Bronchial epithelial cell (primary cell): Measurements from ENCODE around the gene KLHL15. TPM values are rescaled to one million over a fixed set of nuclear protein-coding genes. Genes with fewer than 3 reads are reported as not detected.
"Not testable (repeated sequence)": the region's sequence is repeated elsewhere in the genome, so short reads cannot be mapped to it uniquely, and the experiment has no call there.

Source experiments
- DNase-seq: peaks from one replicate; pipeline ENCODE4 v3.0.0-alpha.2; 2010; ENCODE audit warnings: low read depth
- FAIRE-seq: peaks from 2 replicates; lab custom pipeline; 2011; peaks lifted over from hg19 to GRCh38; lab: Jason Lieb, UNC
- H3K27me3 ChIP-seq: 2 replicates; pipeline ENCODE4 v1.5.1; 2011; ENCODE audit warnings: low read length; ENCODE audit not compliant: control insufficient read depth, insufficient read depth
- H3K36me3 ChIP-seq: 2 replicates; pipeline ENCODE4 v1.5.1; 2011; ENCODE audit warnings: low read length; ENCODE audit not compliant: control insufficient read depth, insufficient read depth
- H3K4me3 ChIP-seq: 2 replicates; pipeline ENCODE4 v1.5.1; 2011; ENCODE audit warnings: mild to moderate bottlenecking, low read depth, low read length, control low read depth
- total RNA-seq: library from RNA; depleted of rRNA; stranded (reverse); fragments of >200 nt; gene quantifications from 2 replicates; pipeline ENCODE4 v1.2.1, GENCODE V29; 2014
- TF ChIP-seq, protein P1 (sequence below): IDR thresholded peaks from 2 replicates; pipeline ENCODE4 v1.5.1; 2011; ENCODE audit warnings: mild to moderate bottlenecking, moderate library complexity, low read length, control low read depth, inconsistent platforms; ENCODE audit not compliant: insufficient read depth, severe bottlenecking

The KLHL15 gene
- total RNA-seq, 1 donor from 2014 or later = 6.1 TPM

DNA sequence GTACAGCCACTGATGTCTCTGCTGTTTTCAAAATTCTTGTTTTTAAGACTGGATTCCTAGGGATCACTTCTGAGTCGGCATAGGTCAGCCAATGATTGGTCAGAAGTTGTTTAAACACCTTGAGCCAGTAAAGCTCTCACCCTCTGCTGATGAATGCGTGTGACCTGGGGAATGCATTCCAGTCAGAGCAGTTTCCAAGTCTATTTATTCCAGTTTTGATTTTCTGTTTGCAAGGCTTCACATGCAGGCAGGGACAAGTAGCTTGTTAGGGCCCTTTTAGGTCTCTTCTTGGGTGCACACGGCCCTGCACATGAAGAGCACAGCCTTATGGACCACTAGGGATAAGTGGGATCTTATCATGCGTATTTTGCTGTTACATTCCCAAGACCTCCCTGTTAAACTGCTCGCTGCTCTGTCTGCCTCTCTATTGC, 47.0 kb downstream of the KLHL15 start:
- TF ChIP-seq, protein P1, sequence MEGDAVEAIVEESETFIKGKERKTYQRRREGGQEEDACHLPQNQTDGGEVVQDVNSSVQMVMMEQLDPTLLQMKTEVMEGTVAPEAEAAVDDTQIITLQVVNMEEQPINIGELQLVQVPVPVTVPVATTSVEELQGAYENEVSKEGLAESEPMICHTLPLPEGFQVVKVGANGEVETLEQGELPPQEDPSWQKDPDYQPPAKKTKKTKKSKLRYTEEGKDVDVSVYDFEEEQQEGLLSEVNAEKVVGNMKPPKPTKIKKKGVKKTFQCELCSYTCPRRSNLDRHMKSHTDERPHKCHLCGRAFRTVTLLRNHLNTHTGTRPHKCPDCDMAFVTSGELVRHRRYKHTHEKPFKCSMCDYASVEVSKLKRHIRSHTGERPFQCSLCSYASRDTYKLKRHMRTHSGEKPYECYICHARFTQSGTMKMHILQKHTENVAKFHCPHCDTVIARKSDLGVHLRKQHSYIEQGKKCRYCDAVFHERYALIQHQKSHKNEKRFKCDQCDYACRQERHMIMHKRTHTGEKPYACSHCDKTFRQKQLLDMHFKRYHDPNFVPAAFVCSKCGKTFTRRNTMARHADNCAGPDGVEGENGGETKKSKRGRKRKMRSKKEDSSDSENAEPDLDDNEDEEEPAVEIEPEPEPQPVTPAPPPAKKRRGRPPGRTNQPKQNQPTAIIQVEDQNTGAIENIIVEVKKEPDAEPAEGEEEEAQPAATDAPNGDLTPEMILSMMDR = no peak
- DNase-seq (peak; percentile 11), FAIRE-seq (no peak)
- Histone ChIP-seq H3K4me3 (no peak overlapping the region), H3K27me3 (no peaks in the 10 kb centered on the region), H3K36me3 (no peaks in the 10 kb centered on the region)

DNA sequence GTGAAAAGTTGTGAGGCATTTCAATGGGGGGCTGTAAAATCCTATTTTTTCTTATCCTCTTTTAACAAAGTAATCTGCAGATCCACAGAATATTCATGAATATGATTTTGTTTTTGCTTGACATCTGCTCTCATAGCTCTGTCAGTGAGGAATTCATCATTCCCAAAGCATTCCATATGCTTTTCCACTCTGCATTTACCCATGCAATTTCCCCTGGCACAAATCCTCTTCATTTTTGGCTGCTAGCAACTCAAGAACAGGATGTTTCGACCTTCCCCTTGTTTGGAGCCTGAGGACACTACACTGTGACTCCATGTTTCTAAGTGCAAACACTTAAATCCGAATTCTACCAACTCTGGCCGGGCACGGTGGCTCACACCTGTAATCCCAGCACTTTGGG, 48.5 kb downstream of the KLHL15 start:
- FAIRE-seq (no peak), DNase-seq (no peak)
- H3K4me3 ChIP-seq = no peak overlapping the region
- H3K36me3 ChIP-seq = no peaks in the 10 kb centered on the region
- no peaks in the 10 kb centered on the region for H3K27me3 ChIP-seq
- TF ChIP-seq, protein P1 = no peak

GRCh38 chrX:23965630-23966029, 61.4 kb downstream of the KLHL15 start:
- not testable (repeated sequence) for FAIRE-seq, H3K36me3 ChIP-seq, DNase-seq, H3K4me3 ChIP-seq, H3K27me3 ChIP-seq

DNA sequence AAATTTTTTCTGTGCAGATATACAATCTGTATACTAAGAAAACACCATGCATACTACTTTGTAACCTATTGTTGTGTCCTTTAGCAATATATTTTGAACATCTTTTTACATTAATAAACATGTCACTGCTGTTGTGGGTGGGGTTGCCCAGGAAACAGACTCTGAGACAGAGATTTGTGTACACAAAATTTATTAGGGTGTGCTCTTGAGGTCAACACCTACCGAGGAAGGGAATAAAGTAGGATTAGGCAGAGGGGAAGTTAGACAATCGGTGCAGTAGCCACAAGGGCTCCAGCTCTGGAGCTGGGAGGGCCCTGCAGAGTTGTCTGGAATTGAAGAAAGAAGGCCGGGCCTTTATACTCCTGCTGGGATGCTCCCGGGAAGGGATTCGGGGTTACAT, 62.8 kb downstream of the KLHL15 start:
- Histone ChIP-seq H3K36me3 (no peaks in the 10 kb centered on the region), H3K4me3 (no peak overlapping the region), H3K27me3 (no peaks in the 10 kb centered on the region)
- DNase-seq (no peak), FAIRE-seq (no peak)
- TF ChIP-seq, protein P1 = no peak

DNA sequence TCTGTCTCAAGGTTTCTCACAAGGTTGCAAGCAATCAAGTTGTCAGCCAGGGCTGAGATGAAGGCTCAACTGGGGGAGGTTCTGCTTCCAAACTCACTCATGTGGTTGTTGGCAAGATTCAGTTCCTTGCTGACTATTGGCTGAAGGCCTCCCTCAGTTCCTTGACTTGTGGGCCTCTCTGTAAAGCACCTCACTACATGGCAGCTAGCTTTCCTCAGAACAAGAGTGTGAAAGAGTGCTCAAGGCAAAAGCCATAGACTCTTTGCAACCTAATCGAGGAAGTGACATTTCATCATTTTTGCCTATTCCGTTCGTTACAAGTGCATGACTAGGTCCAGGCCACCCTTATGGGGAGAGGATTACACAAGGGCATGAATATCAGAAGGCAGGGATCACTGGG, 67.2 kb downstream of the KLHL15 start:
- TF ChIP-seq, protein P1 = no peak
- FAIRE-seq = peak; percentile 70

GRCh38 chrX:23954396-23954795, 72.6 kb downstream of the KLHL15 start:
- TF ChIP-seq, protein P1 = no peak

More for the DNA sequence above, 67.2 kb downstream of the KLHL15 start:
- DNase-seq = no peak
- Histone ChIP-seq H3K36me3 (no peaks in the 10 kb centered on the region), H3K27me3 (no peaks in the 10 kb centered on the region), H3K4me3 (no peak overlapping the region)

More at GRCh38 chrX:23954396-23954795, 72.6 kb downstream of the KLHL15 start:
- FAIRE-seq (no peak), DNase-seq (no peak)
- no peaks in the 10 kb centered on the region for H3K27me3 ChIP-seq
- no peaks in the 10 kb centered on the region for H3K36me3 ChIP-seq
- H3K4me3 ChIP-seq = no peak overlapping the region
